Measurements from ENCODE around the gene B3GLCT. TPM values are rescaled to one million over a fixed set of nuclear protein-coding genes. Genes with fewer than 3 reads are reported as not detected.

B3GLCT gene
- total and polyA plus RNA-seq, 10 of the 15 experiments (the other 5 are each of a cell fraction or from before 2014, with no cell fraction given): 0.07 to 0.89 (median 0.25) TPM

DNA sequence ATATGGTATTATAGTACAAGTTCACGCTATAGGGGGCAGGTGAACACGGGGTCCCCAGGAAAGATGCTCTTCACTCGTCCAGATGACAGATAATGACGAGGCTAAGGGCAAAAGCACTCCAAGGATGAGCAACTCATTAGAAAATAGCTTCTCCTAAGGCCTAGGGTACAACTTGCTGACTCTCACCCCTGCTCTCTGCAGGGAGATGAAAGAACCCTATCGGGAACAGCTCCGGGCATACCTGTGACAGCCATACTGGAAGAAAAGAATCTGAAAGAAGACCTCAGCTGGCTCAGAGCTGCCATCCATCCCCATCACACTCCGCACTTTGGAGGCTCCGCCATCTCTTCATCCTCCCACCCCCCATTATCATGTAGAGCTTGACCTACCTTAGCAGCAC, 20.5 kb upstream of the B3GLCT start:
- no peak overlapping the region for H3K27ac ChIP-seq (ENCODE audit: control insufficient read depth, insufficient read depth)
- intact Hi-C loops (cut with micrococcal nuclease; ENCODE audit: unreplicated experiment): no loop called here
- CTCF ChIA-PET: interaction anchor here (0.7 to 1.5 kb wide), 2 partner anchors 12 to 245 kb away, joined by 3 read pairs; no protein-coding TSS in a partner anchor
- SMC1A ChIA-PET (ENCODE audit: uncharacterized antibody, unreplicated experiment): interaction anchor here (1.0 to 1.2 kb wide), 2 partner anchors 11 to 22 kb away, joined by 3 to 6 read pairs; no protein-coding TSS in a partner anchor
- no TSS peak for BruUV-seq (replicated peaks)
- H3K9me3 ChIP-seq (replicated peaks; ENCODE audit: control insufficient read depth, insufficient read depth, low read length): no peaks in the 10 kb centered on the region
- no peak overlapping the region for H3K9ac ChIP-seq (ENCODE audit: control insufficient read depth, insufficient read depth, low read length)
- H4K20me1 ChIP-seq (ENCODE audit: control insufficient read depth, insufficient read depth): no peaks in the 10 kb centered on the region
- H3K4me1 ChIP-seq (ENCODE audit: control insufficient read depth, insufficient read depth, low read length): no peaks in the 10 kb centered on the region
- H3K79me2 ChIP-seq (ENCODE audit: control insufficient read depth, insufficient read depth, low read length): no peaks in the 10 kb centered on the region
- H3K36me3 ChIP-seq (ENCODE audit: control insufficient read depth in 2 of 2, insufficient read depth in 2 of 2, low read length in 1 of 2): no peaks in the 10 kb centered on the region
- POLR2A ChIA-PET: no interaction called here
- H3K4me3 ChIP-seq: no peak overlapping the region
- 58% methylated on average over 8 of the region's 8 CpGs for WGBS (ENCODE audit: insufficient coverage, insufficient replicate concordance, low lambda C conversion rate, missing lambda C conversion rate)
- H3K27me3 ChIP-seq (replicated peaks in 1 of 2; ENCODE audit: control insufficient read depth in 2 of 2, insufficient read depth in 2 of 2, low read length in 1 of 2): no peaks in the 10 kb centered on the region
- FAIRE-seq: no peak
- H2AFZ ChIP-seq (ENCODE audit: control insufficient read depth, low read depth, low read length): no peak overlapping the region
- TF ChIP-seq, protein P1, sequence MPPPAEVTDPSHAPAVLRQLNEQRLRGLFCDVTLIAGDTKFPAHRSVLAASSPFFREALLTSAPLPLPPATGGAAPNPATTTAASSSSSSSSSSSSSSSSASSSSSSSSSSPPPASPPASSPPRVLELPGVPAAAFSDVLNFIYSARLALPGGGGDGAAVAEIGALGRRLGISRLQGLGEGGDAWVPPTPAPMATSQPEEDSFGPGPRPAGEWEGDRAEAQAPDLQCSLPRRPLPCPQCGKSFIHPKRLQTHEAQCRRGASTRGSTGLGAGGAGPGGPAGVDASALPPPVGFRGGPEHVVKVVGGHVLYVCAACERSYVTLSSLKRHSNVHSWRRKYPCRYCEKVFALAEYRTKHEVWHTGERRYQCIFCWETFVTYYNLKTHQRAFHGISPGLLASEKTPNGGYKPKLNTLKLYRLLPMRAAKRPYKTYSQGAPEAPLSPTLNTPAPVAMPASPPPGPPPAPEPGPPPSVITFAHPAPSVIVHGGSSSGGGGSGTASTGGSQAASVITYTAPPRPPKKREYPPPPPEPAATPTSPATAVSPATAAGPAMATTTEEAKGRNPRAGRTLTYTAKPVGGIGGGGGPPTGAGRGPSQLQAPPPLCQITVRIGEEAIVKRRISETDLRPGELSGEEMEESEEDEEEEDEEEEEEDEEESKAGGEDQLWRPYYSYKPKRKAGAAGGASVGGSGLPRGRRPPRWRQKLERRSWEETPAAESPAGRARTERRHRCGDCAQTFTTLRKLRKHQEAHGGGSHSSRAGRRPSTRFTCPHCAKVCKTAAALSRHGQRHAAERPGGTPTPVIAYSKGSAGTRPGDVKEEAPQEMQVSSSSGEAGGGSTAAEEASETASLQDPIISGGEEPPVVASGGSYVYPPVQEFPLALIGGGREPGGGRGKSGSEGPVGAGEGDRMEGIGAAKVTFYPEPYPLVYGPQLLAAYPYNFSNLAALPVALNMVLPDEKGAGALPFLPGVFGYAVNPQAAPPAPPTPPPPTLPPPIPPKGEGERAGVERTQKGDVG (CRISPR knock-in tag; IDR thresholded peaks at IDR 0.05): no peak
- TF ChIP-seq ETV6 (conservative IDR thresholded peaks at IDR 0.05 in 1 of 2, IDR thresholded peaks at IDR 0.05 in 1 of 2; ENCODE audit: borderline replicate concordance in 1 of 2, low read depth in 1 of 2) (no peak), SMARCA5 (IDR thresholded peaks at IDR 0.05) (no peak), CREB1 (IDR thresholded peaks at IDR 0.05; ENCODE audit: low read depth) (no peak), YBX1 (IDR thresholded peaks at IDR 0.05) (no peak), STAT3 (IDR thresholded peaks at IDR 0.05; ENCODE audit: low read depth, low read length) (no peak), LARP7 (IDR thresholded peaks at IDR 0.05) (no peak), NR2C2 (IDR thresholded peaks at IDR 0.05; ENCODE audit: borderline replicate concordance, control insufficient read depth, insufficient read length, low read depth) (no peak), DPF2 (IDR thresholded peaks at IDR 0.05) (no peak), NR2C1 (IDR thresholded peaks at IDR 0.05) (no peak), PAX8 (IDR thresholded peaks at IDR 0.05) (no peak), FOXM1 (IDR thresholded peaks at IDR 0.05; ENCODE audit: low read depth, low read length) (no peak), EP300 (IDR thresholded peaks at IDR 0.05; ENCODE audit: borderline replicate concordance in 1 of 2, control insufficient read depth in 1 of 2, low read depth in 2 of 2, low read length in 2 of 2) (no peak), KLF5 (IDR thresholded peaks at IDR 0.05; ENCODE audit: partially characterized antibody) (no peak), MEF2A (IDR thresholded peaks at IDR 0.05; ENCODE audit: insufficient read depth, low read depth, low read length) (no peak), RELA (IDR thresholded peaks at IDR 0.05; ENCODE audit: borderline replicate concordance, partially characterized antibody) (no peak), SMAD5 (IDR thresholded peaks at IDR 0.05; ENCODE audit: low read depth) (no peak), ZNF24 (IDR thresholded peaks at IDR 0.05) (no peak), RCOR1 (conservative IDR thresholded peaks at IDR 0.05; ENCODE audit: low read depth, low read length) (no peak)
- TF ChIP-seq, protein P2, sequence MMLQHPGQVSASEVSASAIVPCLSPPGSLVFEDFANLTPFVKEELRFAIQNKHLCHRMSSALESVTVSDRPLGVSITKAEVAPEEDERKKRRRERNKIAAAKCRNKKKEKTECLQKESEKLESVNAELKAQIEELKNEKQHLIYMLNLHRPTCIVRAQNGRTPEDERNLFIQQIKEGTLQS (IDR thresholded peaks at IDR 0.05; ENCODE audit: borderline replicate concordance, extremely low read depth, low read depth, low read length): no peak
- RAD21 ChIA-PET (ENCODE audit: unreplicated experiment): no interaction called here
- H3K4me2 ChIP-seq (ENCODE audit: control insufficient read depth, insufficient read depth): no peak overlapping the region
- in situ Hi-C loops (cut with MboI): no loop called here
- ATAC-seq: no peak
- DNase-seq (ENCODE audit: low read depth, low spot score): no peak
